ENCODE data around the gene PHOSPHO1. TPM values are rescaled to one million over a fixed set of nuclear protein-coding genes. Genes with fewer than 3 reads are reported as not detected.
A peak's percentile ranks its signal among the peaks of the same experiment; 100 is the strongest.
"Not testable (repeated sequence)": the region's sequence is repeated elsewhere in the genome, so short reads cannot be mapped to it uniquely, and the experiment has no call there.

Gene PHOSPHO1, protein sequence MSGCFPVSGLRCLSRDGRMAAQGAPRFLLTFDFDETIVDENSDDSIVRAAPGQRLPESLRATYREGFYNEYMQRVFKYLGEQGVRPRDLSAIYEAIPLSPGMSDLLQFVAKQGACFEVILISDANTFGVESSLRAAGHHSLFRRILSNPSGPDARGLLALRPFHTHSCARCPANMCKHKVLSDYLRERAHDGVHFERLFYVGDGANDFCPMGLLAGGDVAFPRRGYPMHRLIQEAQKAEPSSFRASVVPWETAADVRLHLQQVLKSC
- total RNA-seq: under 0.01 and 0.17 TPM in 2 replicates
- 0.03 and 0.14 TPM in 2 replicates for polyA plus RNA-seq
- 0.16 TPM in 1 of 2 replicates, not detected in the other for polyA plus RNA-seq (2012)
- polyA minus RNA-seq (ENCODE audit: low replicate concordance): 0.20 TPM in 1 of 2 replicates, not detected in the other

DNA sequence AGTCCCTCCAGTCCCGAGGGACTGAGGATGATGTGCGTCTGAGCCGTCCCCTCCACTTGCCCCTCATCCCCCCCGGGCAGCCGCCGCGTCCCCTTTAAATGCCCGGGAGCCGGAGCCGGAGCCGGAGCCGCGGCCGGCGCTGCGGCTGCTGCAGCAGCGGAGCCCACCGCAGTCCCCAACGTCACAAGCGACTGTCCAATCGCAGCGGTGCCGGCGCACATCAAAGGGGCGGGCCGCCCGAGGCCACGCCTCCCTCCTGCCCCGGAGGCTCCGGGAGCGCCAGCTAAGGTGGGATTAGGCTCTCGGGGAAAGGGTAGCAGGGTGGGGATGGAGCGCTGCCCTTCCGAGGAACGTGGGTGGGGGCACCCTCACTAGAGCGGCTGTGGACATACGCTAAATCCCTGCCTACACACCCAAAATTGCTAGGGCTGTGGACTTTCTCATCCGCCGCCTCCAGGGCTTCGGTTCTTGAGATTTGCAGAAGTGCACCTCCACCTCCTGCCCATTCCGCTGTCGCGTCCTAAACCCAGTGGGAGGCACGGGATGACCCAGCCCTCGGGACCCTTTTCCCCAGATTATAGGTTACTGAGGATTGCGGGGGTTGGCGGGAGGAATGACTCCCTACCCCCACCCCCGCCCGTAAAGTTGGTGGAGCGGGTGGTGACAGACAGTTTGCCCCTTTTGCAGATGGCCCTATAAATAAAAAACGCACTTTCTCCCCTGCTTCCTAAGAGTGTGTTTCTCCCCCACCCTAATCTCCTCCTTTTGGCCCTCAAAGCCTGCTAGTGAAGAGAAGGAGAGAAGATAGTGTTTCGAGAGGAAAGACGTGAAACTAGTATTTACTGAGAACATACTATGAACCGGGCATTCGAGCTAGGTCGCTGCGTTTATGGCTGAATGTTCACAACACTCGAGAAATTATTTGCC lies at the start of gene PHOSPHO1:
PHOSPHO1 (minus strand) TSS at position 152 of the 927 bp plus-strand sequence. CDS start 4,096 bp downstream, outside the sequence.
- Histone ChIP-seq H3K4me2 (ENCODE audit: extremely low read depth, insufficient read depth, low read length) (peak within 1 kb of the TSS; percentile 75), H3K4me1 (ENCODE audit: control insufficient read depth, extremely low read depth, insufficient read depth, low read length) (no peaks in the 10 kb centered on the region), H3K36me3 (ENCODE audit: control insufficient read depth, insufficient read depth, low read length) (no peaks in the 10 kb centered on the region), H2AFZ (ENCODE audit: low read length) (peak within 1 kb of the TSS; percentile 95), H3K27ac (ENCODE audit: insufficient read depth, low read length) (no peak within 1 kb of the TSS), H3K4me3 (replicated peaks in 1 of 4; ENCODE audit: control extremely low read depth in 1 of 4, insufficient read depth in 1 of 4, low read depth in 3 of 4, low read length in 4 of 4) (peak within 1 kb of the TSS; percentile 42 to 83 (median 65)), H3K9ac (ENCODE audit: insufficient read depth, low read length) (peak within 1 kb of the TSS; percentile 20), H3K27me3 (ENCODE audit: control insufficient read depth, insufficient read depth, low read length) (peaks cover 19% of the 10 kb centered on the region), H3K79me2 (ENCODE audit: control insufficient read depth, insufficient read depth, low read length) (no peaks in the 10 kb centered on the region), H3K9me3 (ENCODE audit: control insufficient read depth, insufficient read depth, low read depth, low read length) (no peaks in the 10 kb centered on the region), H4K20me1 (ENCODE audit: control insufficient read depth, extremely low read depth, insufficient read depth, low read length) (no peaks in the 10 kb centered on the region)
- TF ChIP-seq, protein P1, sequence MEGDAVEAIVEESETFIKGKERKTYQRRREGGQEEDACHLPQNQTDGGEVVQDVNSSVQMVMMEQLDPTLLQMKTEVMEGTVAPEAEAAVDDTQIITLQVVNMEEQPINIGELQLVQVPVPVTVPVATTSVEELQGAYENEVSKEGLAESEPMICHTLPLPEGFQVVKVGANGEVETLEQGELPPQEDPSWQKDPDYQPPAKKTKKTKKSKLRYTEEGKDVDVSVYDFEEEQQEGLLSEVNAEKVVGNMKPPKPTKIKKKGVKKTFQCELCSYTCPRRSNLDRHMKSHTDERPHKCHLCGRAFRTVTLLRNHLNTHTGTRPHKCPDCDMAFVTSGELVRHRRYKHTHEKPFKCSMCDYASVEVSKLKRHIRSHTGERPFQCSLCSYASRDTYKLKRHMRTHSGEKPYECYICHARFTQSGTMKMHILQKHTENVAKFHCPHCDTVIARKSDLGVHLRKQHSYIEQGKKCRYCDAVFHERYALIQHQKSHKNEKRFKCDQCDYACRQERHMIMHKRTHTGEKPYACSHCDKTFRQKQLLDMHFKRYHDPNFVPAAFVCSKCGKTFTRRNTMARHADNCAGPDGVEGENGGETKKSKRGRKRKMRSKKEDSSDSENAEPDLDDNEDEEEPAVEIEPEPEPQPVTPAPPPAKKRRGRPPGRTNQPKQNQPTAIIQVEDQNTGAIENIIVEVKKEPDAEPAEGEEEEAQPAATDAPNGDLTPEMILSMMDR (conservative IDR thresholded peaks at IDR 0.05 in 1 of 2, IDR thresholded peaks at IDR 0.05 in 1 of 2; ENCODE audit: low read depth in 1 of 2, low read length in 2 of 2): no peak
- TF ChIP-seq EZH2 (IDR thresholded peaks at IDR 0.05; ENCODE audit: low read length, missing control alignments): no peak
- peak; percentile 74 to 75 for DNase-seq (ENCODE audit: low read depth in 2 of 2)

DNA sequence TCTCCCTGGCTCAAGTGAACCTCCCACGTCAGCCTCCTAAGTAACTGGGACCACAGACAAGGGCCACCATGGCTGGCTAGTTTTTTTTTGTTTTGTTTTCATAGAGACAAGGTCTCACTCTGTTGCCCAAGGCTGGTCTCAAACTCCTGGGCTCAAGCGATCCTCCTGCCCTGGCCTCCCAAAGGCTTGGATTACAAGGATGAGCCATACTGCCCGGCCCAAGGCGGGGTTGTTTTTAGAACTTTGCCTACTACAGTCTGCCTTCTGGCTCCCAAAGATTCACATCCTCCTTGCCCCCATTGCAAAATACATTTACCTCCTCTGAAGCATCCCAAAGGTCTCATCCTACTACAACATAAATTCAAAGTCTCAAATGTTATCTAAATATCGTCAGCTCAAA lies 49.5 kb upstream of the PHOSPHO1 start:
- Histone ChIP-seq H4K20me1 (ENCODE audit: control insufficient read depth, extremely low read depth, insufficient read depth, low read length) (no peaks in the 10 kb centered on the region), H3K79me2 (ENCODE audit: control insufficient read depth, insufficient read depth, low read length) (no peaks in the 10 kb centered on the region), H3K9ac (ENCODE audit: insufficient read depth, low read length) (no peak overlapping the region), H2AFZ (ENCODE audit: low read length) (no peak overlapping the region), H3K27ac (ENCODE audit: insufficient read depth, low read length) (no peak overlapping the region), H3K36me3 (ENCODE audit: control insufficient read depth, insufficient read depth, low read length) (no peaks in the 10 kb centered on the region), H3K27me3 (ENCODE audit: control insufficient read depth, insufficient read depth, low read length) (no peaks in the 10 kb centered on the region), H3K4me2 (ENCODE audit: extremely low read depth, insufficient read depth, low read length) (no peak overlapping the region), H3K9me3 (ENCODE audit: control insufficient read depth, insufficient read depth, low read depth, low read length) (no peaks in the 10 kb centered on the region), H3K4me3 (replicated peaks in 1 of 4; ENCODE audit: control extremely low read depth in 1 of 4, insufficient read depth in 1 of 4, low read depth in 3 of 4, low read length in 4 of 4) (no peak overlapping the region), H3K4me1 (ENCODE audit: control insufficient read depth, extremely low read depth, insufficient read depth, low read length) (no peaks in the 10 kb centered on the region)
- no peak for DNase-seq (ENCODE audit: low read depth in 2 of 2)
- no peak for TF ChIP-seq EZH2 (IDR thresholded peaks at IDR 0.05; ENCODE audit: low read length, missing control alignments)
- TF ChIP-seq, protein P1 (conservative IDR thresholded peaks at IDR 0.05 in 1 of 2, IDR thresholded peaks at IDR 0.05 in 1 of 2; ENCODE audit: low read depth in 1 of 2, low read length in 2 of 2): no peak

DNA sequence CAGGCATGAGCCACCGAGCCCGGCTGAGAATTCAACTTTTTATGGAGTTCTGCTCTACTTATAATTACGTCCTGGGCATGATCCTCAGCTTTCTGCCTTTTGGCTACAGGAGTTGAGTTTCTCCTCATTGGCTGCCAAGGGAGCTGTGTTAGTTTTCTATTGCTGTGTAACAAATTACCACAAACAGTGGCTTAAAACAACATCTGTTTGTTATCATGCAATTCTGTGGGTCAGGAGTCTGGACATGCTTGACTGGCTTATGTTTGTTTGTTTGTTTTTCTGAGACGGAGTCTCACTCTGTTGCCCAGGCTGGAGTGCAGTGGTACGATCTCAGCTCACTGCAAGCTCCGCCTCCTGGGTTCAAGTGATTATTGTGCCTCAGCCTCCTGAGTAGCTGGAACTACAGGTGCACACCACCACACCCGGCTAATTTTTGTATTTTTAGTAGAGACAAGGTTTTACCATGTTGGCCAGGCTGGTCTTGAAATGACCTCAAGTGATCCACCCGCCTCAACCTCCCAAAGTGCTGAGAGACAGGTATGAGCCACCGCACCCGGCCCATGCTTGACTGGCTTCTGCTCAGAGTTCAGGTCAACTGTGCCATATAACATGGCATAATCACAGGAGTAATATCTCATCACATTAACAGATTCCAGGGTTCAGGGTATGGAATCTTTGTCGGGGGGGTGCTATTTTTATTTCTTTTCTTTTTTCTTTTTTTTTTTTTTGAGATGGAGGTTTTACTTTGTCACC lies 48.9 kb upstream of the PHOSPHO1 start:
- H3K27me3 ChIP-seq (ENCODE audit: control insufficient read depth, insufficient read depth, low read length); H3K9me3 ChIP-seq (ENCODE audit: control insufficient read depth, insufficient read depth, low read depth, low read length); DNase-seq (ENCODE audit: low read depth in 2 of 2): not testable (repeated sequence)

More for the DNA sequence above, 48.9 kb upstream of the PHOSPHO1 start:
- not testable (repeated sequence) for H3K4me1 ChIP-seq (ENCODE audit: control insufficient read depth, extremely low read depth, insufficient read depth, low read length); H3K36me3 ChIP-seq (ENCODE audit: control insufficient read depth, insufficient read depth, low read length); H3K9ac ChIP-seq (ENCODE audit: insufficient read depth, low read length); H3K4me3 ChIP-seq (replicated peaks in 1 of 4; ENCODE audit: control extremely low read depth in 1 of 4, insufficient read depth in 1 of 4, low read depth in 3 of 4, low read length in 4 of 4); H3K4me2 ChIP-seq (ENCODE audit: extremely low read depth, insufficient read depth, low read length); H2AFZ ChIP-seq (ENCODE audit: low read length); H3K27ac ChIP-seq (ENCODE audit: insufficient read depth, low read length); H3K79me2 ChIP-seq (ENCODE audit: control insufficient read depth, insufficient read depth, low read length); H4K20me1 ChIP-seq (ENCODE audit: control insufficient read depth, extremely low read depth, insufficient read depth, low read length)

All from fibroblast of lung (primary cell).